DMS153 treated with DMSO at 0.1 percent for 48 hours (cell line): Measurements from ENCODE around the gene NDUFB1.
A peak's percentile ranks its signal among the peaks of the same experiment; 100 is the strongest.

Experiments
- DNase-seq: peaks from one replicate; lab custom pipeline; 2025; ENCODE audit not compliant: unreplicated experiment; lab: John Stamatoyannopoulos, UW

The NDUFB1 gene

DNA sequence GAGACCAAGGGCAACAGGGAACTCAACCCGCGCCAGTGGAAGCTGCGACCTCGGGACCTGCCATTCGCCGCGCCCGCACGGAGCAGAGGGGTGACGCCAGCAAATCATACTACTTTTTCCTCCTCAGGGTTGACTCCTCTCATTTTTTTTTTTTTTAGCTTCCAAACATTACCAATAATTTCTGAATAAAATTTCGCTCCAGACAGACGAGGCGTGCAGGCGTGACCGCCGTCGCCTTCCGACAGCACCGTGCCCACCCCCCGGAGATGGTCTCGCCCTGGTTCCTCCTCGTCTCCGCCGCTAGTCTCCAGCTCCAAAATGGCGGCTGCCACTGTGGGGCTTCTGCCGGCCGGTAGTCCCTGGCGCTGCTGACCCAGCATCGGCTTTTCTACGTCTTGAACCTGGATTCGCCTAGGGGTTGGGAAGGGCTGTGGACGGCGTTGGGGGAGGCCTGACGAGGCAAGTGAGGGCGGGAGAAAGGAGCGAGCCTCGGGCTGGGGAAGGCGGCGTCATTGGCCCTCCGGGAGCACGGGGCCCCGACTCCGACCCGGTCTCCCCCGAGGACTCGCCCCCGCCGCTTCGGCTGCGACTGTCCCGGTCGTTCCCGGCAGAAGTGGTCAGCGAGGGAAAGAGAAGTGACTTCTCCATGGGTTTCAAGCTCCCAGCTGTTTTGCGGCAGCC, at the start of gene NDUFB1, which contains the start of gene CPSF2:
Gene NDUFB1 (minus strand): TSS at position 37 of the 681 bp plus-strand sequence. CDS start 4,069 bp downstream, outside the sequence.
Gene CPSF2 (plus strand): TSS at position 300 of the 681 bp plus-strand sequence. CDS start 9,016 bp downstream, outside the sequence.
- peak; percentile 47 for DNase-seq

GRCh38 chr14:92164958-92165357, 43.5 kb upstream of the NDUFB1 start:
- DNase-seq: no peak

GRCh38 chr14:92161521-92161920, 40.0 kb upstream of the NDUFB1 start:
- DNase-seq: no peak

DNA sequence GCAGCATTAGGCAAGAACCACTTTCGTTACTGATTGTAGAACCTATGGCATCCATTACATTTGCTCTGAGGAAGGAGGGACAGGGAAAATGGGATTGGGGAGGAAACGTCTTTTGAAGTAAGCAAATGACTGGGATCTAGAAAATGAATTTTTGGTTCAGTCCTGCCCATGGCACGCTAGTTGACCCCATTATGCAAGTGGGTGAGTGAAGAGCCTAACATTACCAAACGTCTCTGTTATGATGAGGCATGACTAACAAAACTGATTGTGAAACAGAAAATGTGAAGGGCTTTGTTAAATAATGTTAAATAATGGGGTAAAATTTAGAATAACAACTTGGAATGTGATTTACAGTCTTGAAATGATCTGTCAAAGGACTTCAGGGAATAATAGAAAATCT, 39.1 kb upstream of the NDUFB1 start:
- DNase-seq: no peak

GRCh38 chr14:92154283-92154942, 32.9 kb upstream of the NDUFB1 start:
- DNase-seq: no peak

DNA sequence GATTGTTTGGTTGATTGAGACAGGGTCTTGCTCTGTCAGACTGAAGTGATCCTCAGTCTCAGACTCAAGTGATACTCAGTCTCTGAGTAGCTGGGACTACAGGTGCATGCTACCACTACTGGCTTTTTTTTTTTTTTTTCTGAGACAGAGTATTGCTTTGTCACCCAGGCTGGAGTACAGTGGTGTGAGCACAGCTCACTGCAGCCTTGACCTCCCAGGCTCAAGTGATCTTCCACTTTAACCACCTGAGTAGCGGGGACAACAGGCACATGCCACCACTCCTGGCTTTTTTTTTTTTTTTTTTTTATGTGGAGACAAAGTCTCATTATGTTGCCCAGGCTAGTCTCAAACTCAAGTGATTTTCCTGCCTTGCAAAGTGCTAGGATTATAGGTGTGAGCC, 32.1 kb upstream of the NDUFB1 start:
- no peak for DNase-seq

- no peak for DNase-seq
These were observed 23.2 kb upstream of the NDUFB1 start for GRCh38 chr14:92144708-92145107.

GRCh38 chr14:92143962-92144361, 22.5 kb upstream of the NDUFB1 start:
- no peak for DNase-seq

- no peak for DNase-seq
These were observed 21.8 kb upstream of the NDUFB1 start for GRCh38 chr14:92143309-92143708.

- DNase-seq: no peak
These were observed 13.8 kb upstream of the NDUFB1 start for GRCh38 chr14:92135269-92135668.

DNA sequence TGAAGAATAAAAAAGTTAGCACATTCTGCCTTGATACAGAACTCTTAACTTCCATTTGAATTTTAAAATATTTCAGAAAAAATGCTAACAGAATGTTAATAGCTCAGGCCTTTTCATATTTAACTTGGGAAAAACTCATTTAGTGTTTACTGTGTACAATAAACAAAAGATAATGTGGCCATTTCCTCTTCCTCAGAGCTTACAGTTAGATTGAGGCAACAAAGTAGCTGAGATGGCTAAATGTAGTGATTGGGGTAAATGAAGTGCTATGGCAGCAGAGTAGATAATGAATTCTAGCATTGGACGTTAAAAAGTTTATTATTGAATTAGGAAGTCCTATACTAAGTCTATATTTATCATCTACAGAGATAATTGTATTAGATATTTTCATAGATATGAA, 12.9 kb upstream of the NDUFB1 start:
- DNase-seq: no peak

GRCh38 chr14:92122761-92123160, 1.3 kb upstream of the NDUFB1 start:
- no peak for DNase-seq

GRCh38 chr14:92122351-92122677, 808 bp upstream of the NDUFB1 start:
- no peak for DNase-seq

GRCh38 chr14:92121207-92121669, 268 bp downstream of the NDUFB1 start:
- DNase-seq: no peak

GRCh38 chr14:92109490-92109889, 12.0 kb downstream of the NDUFB1 start:
- no peak for DNase-seq

GRCh38 chr14:92108345-92109254, 12.9 kb downstream of the NDUFB1 start:
- DNase-seq: no peak

DNA sequence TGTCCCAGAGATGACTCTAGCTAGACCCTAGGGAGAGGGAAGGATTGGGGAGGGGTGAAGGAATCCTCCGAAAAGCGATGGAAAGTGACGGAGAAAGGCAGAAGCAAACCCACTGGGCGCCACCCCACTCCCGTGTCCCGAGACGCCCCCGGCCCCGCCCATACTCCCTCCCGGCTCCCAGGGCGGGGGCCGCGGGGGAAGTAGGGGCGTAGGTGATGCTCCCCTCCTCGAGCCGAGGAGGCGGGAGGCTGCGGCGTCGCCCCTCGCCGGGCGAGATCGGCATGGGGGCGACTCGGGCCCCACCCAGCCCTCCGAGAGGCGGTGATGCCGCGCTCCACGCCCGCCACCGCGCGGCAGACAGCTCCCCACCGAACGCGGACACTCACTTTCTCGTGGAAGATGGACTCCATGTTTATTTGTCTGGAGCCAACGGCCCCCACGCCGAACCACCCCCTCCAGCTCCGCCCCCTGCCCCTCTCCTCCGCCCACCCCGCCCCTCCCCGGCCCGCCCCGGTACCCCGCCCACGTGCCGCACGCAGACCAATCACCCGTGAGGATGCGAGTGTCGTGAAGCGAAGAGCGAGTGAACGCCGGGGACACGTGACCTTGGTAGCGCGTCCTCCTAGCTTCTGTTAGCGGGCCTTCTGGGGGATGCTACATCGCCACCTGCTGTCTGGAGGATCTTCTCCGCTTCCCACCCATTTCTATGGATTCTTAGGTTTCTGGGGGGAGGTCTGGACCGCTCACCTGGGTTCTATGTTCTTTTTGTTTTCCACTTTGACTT, 15.2 kb downstream of the NDUFB1 start, which contains the start of gene ATXN3:
Gene ATXN3 (minus strand): TSS at position 440 of the 784 bp plus-strand sequence. CDS start 30 bp downstream, at position 410.
- peak; percentile 93 for DNase-seq

DNA sequence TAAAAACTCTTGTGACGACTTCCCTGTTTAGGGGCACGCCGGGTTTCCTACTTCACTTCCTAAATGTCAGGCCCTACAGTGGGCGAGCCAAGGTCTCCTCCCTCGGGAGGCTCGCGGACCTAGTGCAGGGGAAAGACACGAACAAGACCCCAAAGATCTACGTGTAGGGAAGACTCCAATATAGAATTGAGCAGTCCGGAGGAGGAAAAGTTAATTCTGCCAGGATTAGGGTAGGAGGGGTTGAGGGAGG, 15.7 kb downstream of the NDUFB1 start:
- no peak for DNase-seq

GRCh38 chr14:92105073-92105892, 16.2 kb downstream of the NDUFB1 start:
- DNase-seq: no peak

GRCh38 chr14:92103363-92103989, 18.0 kb downstream of the NDUFB1 start:
- no peak for DNase-seq
